NCI-H2029 treated with DMSO at 0.1 percent for 48 hours (cell line): ENCODE results near the gene APOA4.

ENCODE experiments used
- DNase-seq: peaks from one replicate; lab custom pipeline; 2025; lab: John Stamatoyannopoulos, UW

APOA4 gene

DNA sequence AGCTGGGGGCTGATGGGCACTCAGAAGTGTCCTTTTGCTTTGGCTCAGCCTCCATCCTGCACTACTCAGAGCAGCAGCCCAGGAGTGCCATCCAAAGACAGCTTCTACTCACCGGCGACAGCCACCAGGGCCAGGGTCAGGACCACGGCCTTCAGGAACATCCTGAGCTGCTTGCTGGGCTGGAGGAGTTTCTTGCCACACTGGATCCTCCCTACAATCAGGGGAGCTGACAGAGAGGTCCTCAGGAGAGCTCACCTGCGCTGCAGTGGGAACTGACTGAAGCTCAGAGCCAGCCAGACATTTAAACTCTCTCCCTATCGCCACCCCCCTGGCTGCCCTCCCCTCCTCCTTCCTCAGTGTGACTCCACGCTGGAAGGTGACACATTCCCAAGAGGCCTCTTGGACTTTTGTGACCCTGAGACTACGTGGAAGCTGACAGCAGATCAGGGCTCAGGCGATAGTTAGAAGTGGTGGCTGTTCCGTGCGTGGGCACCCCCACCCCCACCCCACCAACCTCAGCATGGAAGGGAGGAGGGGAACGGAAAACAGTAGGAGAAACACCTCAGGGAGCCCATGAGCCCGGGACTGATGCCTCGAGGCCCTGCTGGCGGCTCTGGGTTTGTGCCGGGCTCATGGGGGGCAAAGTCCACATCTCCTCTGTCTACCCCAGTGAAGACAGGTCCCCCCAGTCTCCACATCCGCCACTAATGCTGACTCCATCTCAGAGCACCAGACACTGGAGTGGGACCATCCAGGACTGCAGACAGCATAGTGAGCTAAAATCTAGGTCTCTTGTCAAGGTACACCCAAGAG lies at the start of gene APOA4:
Gene APOA4 (minus strand): TSS at position 274 of the 813 bp plus-strand sequence. CDS start 113 bp downstream, at position 161.
- DNase-seq: no peak

DNA sequence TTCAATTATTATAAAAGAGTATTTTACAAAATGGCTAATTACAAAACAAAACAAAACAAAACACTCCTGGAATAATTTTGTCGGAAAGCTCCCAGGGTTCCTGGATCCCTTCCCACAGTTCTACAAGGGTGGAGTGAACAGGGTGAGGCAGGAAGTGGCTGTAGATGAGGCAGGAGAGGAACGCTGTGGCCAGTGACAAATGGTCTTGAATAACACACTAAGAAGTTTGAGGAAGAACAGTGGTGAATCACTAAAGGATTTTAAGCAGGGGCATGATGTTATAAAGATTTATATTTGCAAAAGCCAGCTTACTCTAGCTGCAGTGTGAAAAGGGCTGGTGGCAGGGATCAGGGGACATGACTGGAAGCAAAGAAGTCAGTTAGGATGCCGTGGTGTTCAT lies 48.1 kb upstream of the APOA4 start:
- DNase-seq: no peak

DNA sequence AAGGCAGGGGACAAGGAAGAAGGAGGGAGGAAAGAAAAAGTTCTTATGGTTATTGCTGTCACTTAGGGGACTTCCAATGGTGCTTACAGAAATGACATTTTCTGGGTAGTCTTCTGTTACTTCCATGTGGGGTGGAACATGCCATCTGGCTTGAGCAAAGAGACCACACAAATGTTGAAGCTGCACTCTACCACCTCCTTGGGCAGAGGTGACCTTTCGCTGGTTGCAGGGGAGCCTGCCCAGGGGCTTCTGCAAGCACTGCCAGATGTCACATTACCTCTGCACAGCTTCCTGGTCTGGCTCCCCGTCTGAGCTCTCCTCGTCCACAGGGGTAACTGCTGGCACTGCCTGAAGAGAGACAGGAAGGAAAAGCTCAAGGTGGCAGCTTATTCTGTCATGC lies 47.0 kb upstream of the APOA4 start:
- peak; percentile 25 for DNase-seq

DNA sequence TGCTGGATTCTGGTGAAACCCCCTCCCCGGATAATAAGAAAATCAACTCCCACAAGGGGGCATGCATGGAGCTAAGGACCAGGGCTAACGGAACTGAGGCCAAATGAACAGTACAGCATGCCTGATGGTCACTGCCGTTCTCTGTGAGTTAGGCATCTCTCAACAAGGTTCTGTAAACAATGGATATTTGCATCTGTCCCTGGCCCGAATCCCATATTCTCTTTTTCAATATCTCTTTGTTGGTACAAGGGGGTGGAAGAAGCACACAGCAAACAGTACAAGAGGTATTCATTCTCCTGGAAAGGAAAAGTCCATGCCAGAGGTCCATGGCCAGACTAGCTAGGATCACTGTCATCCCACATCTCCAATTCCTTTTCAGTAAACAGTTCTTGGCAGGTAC lies 46.5 kb upstream of the APOA4 start:
- DNase-seq: peak; percentile 92

DNA sequence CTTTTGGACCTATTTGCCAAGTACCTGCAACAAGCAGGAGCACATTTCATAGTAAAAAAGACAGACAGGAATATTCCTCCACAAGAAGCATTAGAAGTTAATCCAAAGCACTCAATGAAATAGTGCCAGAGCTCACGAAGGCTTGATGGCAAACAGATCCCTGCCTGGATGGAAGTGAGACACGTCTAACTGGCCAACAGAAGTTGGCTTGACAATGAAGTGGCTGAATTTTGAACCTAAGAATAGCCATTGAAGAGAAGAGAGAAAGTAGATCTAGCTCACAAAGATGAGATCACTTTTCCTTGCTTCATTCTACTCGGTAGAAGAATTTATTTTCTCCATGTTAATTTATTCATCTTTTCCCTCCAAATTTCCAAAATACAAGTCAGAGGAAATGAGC lies 45.0 kb upstream of the APOA4 start:
- no peak for DNase-seq

DNA sequence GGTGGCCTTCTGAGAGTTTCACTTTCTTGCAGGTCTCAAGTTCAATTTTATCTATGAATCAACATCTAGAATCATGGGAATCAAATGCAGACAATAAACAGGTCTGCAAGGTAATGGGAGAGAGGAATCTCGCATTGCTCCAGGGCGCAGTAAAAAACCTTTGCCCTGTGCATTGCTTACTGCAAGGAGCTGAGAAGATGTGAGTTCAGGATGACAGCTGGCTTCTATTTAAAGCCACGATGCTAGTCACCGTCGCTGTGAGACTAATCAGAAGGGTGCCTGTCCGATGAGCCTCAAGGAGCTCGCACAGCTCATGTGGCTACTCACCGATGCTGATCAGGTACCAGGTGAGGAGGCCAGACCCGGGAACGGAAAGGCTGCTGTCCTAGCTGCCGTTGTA lies 44.5 kb upstream of the APOA4 start:
- no peak for DNase-seq

DNA sequence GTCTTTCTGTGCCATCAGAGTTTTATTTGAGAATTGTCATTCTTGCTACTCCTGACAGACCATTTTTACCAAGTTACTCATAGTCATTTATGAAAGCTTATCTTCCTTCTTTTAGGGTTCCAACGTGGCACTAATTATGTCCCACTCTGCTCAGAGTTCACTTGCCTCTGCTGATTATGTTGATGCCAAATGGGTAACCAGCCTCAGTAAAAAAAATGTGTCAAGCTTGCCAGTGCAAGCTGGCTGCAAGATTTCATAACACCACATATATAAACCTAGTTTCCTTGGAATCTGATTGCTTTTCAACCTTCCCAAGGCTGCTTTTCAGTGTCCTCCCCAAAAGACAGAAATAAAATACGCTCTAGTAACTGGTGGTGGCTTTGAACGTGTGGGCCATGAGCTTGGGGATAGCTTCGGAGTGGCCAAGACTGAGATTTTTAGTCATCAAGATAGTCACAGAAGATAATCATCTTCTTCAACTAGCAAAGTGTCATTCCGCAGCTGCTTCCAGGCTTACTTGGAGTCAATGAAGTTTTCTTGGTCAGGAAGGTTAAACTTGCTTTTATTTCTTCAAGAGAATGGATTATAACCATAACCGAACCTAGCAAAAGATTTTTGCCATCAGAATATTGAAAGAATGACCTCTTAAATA lies 43.8 kb upstream of the APOA4 start:
- no peak for DNase-seq

DNA sequence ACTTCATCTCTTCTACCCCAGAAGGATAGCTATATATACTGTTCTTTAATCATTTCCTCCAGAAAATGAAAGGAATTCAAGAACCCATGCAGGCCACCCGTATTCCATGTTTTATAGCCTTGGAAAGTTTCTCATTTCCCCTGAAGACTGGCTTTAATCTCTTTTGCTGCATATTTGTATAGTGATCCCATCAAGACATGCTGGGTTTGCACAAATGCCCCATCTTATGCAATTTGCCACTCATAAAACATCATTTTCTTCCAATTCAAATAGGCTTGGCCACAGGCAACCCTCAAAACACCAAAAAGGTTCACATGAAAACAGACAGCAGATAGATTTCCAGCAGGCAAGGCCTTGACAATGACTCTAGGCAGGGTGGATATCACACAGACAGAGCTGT lies 42.6 kb upstream of the APOA4 start:
- DNase-seq: no peak

DNA sequence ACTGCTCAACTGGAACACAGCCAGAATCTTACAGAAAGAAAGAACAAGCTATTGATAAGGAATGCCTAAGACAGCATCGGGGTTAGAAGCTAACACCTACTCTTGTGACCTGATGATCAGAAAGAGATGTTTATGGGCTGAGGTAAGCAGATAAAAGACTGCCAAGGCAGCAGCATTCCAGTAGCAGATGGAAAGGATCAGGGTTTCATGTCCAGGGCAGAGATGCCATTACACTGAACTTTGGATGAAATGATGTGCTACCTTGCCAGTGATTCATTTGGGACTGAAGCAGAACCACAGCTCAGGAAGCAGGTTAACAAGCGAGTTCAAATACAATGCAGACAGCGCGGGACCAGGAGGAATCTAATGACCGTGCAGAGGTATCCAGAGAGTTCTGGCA lies 41.4 kb upstream of the APOA4 start:
- DNase-seq: no peak

DNA sequence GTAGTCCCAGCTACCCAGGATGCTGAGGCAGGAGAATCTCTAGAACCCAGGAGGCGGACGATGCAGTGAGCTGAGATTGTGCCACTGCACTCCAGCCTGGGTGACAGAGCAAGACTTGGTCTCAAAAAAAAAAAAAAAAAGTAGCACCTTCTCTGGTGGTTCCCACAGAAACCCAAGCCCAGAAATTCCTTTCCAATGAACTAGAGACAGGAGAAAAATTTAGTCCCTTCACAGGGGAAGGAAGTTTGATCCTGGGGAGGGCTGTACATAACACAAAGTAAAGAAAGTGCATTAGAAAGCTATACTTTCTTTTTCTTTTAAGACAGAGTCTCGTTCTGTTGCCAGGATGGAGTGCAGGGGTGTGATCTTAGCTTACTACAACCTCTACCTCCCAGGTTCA lies 39.8 kb upstream of the APOA4 start:
- no peak for DNase-seq

DNA sequence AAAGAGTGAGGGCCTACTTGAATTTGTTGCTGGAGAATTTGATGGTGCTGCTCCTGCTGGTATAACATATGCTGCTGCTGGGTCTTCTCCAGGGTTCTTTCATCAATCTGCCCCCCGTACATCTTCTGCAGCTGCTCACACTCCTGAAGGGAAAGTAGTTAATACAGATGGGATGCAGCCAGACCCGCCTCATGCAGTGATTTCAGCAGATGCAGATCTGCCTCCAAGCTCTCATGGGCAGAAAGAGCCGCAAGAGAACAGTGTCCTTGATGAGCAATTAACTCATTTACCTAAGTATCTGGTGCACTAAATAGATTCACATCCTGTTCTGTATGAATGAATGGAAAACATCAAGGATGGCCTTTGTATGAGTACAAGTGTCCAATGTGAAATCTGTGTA lies 39.1 kb upstream of the APOA4 start:
- DNase-seq: no peak

DNA sequence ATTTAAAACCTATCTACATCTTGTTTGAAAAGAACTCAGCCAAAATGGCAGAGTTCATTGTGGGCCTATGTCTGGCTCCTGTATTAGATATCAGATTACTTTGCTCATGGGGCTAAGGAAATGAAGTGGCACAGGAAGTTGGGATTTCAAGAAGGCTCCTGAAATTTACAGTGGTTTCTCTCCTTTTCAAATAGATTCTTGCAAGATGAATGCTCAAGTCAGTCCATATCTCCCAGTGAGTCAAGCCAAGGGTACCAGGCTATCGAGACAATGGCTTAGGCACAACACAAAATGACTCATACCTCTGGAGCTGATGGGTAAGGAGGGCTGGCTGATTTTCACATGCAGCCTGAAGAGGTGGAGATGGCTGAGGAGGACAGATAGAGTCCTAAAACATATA lies 38.4 kb upstream of the APOA4 start:
- no peak for DNase-seq

DNA sequence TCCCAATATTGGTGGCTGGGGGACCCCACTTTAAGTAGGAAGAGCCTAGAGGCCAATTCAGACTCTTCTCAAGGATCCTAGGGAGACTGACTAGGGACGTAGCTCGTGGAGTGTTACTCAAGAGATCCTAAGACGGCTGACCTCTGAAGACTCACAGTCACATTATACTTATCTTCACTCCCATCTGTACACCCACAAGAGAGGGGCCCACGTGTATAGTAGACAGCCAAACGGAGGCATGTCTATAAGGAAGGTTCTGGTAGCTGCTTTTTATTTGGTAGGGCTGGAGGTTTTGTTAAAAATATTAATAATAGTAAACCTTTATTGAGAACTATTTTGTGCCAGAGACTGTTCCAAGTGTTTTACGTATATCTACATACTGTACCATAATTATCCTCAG lies 37.2 kb upstream of the APOA4 start:
- DNase-seq: no peak

DNA sequence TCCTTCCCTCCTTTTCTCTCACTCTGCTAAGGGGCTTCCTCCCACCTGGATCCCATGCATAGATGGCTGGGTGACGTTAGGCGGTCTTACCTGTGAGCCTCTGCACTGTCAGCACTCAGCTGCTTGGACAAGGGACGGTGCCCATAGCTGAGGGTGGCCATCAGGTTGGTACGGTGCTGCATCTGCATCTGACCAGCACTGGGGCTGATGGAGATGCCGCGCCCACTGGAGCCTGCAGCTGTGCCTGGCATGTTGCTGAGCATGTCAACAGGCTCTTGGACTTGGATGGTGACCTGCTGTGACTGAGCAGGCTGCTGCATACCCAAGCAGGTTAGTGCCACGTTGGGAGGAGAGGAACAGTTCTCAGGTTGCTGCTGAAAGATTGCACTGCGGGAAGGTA lies 36.1 kb upstream of the APOA4 start:
- DNase-seq: no peak

DNA sequence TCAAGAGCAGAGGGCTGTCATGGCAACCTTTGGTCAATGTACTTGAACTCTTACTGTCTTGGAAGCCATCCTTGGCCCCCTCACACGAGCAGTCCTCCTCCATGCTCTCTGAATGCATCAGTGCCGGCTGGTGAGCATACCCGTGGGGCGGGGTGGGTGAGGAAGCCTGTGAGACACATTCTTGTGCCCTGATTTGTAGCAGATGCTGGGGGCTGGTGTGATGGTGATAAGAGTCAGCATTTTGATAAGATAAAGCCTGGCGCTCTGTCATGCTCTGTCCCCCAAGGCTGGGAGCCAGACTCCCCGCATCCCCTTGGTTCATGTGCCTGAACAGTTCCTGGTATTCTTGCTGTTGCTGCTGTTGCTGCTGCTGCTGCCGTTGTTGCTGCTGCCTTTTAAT lies 34.8 kb upstream of the APOA4 start:
- DNase-seq: no peak

DNA sequence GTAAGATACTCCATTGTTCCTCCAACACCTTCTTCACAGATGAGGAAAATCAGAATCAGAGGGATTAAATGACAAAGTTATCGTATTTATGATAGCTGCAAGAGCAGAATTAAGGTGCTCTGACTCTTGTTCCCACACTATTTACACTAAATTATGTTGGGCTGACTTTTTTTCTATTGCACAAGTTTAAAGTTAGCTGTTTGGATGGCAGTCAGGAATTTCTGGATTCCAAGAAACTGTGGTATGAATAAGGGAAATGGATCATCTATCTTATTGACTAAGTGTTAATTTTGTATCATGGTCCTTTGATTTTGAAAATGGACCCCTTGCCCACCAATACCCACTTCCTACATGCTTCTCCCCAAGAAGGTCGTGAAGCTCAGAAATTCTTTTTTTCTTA lies 34.2 kb upstream of the APOA4 start:
- no peak for DNase-seq

DNA sequence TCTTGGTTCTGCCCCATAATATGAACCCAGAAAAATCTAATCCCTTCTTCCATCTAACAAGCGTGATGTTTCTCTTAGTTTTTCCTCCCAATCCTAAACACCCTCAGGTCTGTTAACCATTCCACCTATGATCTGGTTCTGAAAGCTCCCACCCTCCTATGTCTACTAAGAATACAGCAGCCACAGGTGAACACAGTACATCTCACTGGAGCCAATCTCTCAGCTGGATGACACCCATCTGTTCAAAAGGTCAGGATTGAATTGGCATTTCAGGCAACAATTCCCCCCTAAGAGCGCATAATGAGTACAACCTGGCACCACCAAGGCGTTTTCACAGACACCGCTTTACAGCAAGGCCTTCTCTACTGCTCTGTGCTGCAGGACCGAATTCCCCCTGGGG lies 33.3 kb upstream of the APOA4 start:
- DNase-seq: no peak

DNA sequence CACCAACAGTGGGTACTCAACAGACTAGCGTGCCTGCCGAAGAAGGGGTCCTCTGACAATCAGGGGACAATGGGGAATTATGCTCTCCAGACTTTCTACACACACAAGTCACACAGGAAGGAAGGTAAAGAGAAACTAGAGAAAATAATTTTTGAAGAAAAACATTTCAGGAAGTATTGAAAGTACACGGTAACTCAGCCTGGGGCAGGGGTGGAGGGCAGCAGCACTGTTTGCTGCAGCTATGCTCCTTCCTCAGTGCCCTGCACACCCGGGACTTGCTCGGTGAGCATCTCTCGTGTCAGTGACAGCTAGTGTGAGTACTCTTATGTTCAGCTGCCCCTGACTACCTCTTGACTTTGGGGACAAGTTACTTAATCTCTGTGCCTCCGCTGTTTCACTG lies 32.3 kb upstream of the APOA4 start:
- DNase-seq: no peak

DNA sequence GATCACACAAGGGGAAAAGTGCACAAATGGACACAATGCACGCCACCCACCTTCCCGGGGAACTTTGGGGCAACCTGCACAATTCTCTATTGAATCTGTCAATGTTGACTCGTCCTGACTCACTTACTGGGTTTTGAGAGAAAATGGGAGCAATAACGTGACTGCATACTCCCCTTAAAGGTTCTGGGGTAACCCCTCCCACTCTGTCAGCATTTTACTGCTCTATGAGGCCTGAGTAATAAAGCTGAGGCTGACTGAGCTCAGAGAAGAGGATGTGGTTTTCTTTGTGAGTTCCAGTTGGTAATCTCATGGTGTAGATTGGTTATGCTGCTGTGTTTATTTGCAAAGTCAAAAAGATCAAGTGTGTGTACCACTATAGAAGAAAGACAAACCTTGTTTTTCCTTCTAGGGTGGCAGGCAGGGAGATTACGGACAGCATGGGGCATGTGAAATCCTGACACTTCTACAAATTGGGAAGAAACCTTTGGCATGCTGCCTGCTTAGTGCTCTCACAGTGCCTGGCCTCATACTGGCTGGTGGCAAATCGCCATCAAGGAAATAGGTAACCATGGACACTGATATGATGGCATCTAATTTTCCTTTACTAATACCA lies 30.5 kb upstream of the APOA4 start:
- peak; percentile 92 for DNase-seq

DNA sequence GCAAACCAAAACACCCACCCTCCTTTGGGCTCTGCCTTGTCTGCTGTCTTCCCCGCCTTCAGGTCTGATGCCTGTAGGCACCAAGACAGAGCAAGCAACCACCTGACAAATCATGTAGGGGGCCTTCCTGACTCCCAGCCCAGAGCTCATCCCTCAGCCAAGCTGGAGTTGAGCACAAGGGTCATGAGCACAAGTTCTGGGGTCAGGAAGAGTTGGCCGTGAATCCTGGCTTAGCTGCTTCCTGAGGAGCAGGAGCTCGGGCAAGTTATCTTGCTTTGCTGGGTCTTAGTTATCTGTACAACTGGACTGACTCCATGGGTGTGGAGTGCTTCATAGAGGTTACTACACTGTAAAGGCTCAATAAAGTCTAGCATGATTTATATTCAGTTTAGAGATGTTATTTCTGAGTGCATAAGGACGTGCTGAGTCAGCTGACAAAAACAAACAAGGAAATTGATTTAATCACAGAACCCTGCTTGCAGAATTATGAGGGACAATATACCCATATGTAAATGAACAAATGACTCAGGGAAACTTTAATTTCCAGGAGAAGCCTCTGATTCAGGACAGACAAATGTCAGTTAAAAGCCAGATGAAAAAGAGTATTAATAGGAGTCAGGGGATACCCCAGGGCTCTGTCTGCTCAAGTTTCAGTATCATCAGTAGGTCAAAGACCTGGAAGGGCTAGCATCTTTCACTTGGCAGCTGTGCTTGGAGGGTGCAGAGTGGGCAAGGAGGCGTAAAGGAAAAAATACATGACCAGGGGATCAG lies 29.3 kb upstream of the APOA4 start:
- peak; percentile 6 for DNase-seq

DNA sequence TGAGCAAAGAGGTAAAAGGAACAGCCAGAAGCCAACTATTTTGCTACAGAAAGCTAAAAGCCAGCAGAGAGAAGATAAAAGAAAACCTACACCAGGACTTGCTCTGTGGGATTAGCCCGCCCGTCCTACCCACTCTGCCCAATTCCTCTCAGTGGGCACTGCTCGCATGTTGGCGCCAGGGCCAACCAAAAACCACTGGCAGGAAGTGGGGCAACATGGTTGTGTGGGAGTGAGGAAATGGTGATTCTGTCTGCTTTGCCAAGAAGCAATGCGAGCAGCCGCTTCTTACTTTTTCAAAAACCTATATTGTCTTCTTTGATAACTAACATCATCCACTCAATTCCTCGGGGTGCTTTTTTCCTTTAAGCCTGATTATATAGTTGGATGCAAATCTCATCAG lies 28.5 kb upstream of the APOA4 start:
- no peak for DNase-seq

DNA sequence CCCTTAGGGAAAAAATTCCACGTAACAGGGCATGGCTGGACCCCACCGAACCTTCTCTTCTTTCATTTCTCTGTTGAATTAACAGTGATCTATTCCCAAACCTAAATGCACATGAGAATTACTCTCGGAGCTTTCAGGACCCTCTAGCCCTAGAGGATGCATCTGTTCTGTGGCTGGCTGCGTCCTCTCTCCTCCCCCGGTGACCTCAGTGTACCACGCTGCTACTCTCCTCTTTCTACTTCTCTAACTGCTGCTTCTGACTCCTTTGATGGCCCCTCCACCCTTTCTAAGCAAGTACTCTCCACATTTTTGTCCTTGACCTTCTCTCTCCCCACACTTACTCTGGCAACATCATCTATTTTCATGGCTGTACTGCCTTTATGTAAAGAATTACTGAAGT lies 26.4 kb upstream of the APOA4 start:
- no peak for DNase-seq

DNA sequence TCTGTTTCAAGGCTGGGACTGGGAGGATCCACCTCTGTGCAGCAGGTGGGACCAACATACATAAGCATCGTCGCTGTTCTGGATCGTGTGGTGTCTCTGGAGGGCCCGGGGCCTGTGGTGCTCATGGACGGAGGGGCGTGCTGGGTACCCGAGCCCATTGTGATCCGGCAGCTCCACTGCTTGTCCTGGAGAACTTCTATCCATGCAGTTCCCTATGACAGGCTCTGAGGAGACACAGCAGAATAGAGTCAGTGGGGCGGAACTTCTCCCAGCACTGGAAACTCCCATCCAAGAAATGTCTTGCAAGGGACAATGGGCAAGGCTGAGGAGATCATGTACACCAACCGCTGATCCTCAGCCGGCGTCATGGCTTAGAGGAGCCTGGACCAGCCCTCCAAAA lies 26.0 kb upstream of the APOA4 start:
- no peak for DNase-seq
